HK-2 (cell line): ENCODE data around the gene TSACC.
A peak's percentile ranks its signal among the peaks of the same experiment; 100 is the strongest.

Experiments used
- DNase-seq: peaks from one replicate; pipeline ENCODE4 v3.0.0-alpha.2; 2018; ENCODE audit not compliant: unreplicated experiment

TSACC gene

GRCh38 chr1:156376146-156376545, 37.8 kb downstream of the TSACC start:
- DNase-seq = no peak

GRCh38 chr1:156376958-156377919, 38.9 kb downstream of the TSACC start:
- DNase-seq = no peak

GRCh38 chr1:156378557-156378956, 40.2 kb downstream of the TSACC start:
- DNase-seq = no peak

GRCh38 chr1:156379420-156380165, 41.3 kb downstream of the TSACC start:
- no peak for DNase-seq

- DNase-seq = no peak
These were observed 44.2 kb downstream of the TSACC start for GRCh38 chr1:156382561-156382960.

GRCh38 chr1:156383023-156383422, 44.7 kb downstream of the TSACC start:
- peak; percentile 54 for DNase-seq

GRCh38 chr1:156384007-156384406, 45.7 kb downstream of the TSACC start:
- DNase-seq = no peak

- no peak for DNase-seq
These were observed 46.3 kb downstream of the TSACC start for GRCh38 chr1:156384658-156385057.

- DNase-seq = peak; percentile 63
These were observed 47.3 kb downstream of the TSACC start for GRCh38 chr1:156385534-156386031.

GRCh38 chr1:156386134-156386901, 48.0 kb downstream of the TSACC start:
- no peak for DNase-seq

GRCh38 chr1:156386949-156387869, 48.9 kb downstream of the TSACC start:
- DNase-seq = no peak

GRCh38 chr1:156387870-156388173, 49.5 kb downstream of the TSACC start:
- no peak for DNase-seq

- DNase-seq = no peak
These were observed 50.1 kb downstream of the TSACC start for GRCh38 chr1:156388174-156389137.

GRCh38 chr1:156389311-156389710, 51.0 kb downstream of the TSACC start:
- DNase-seq = no peak

GRCh38 chr1:156390469-156391365, 52.4 kb downstream of the TSACC start:
- no peak for DNase-seq

GRCh38 chr1:156391366-156391677, 53.0 kb downstream of the TSACC start:
- DNase-seq = no peak

GRCh38 chr1:156391701-156392100, 53.4 kb downstream of the TSACC start:
- no peak for DNase-seq

- no peak for DNase-seq
These were observed 54.1 kb downstream of the TSACC start for GRCh38 chr1:156392452-156392853.

GRCh38 chr1:156393095-156393494, 54.8 kb downstream of the TSACC start:
- DNase-seq = no peak
